Fibroblast of skin of scalp (primary cell): Measurements from ENCODE around the gene NOTO.
A peak's percentile ranks its signal among the peaks of the same experiment; 100 is the strongest.

Source experiments
- DNase-seq: peaks from one replicate; pipeline ENCODE4 v3.0.0-alpha.2; 2013

NOTO gene

DNA sequence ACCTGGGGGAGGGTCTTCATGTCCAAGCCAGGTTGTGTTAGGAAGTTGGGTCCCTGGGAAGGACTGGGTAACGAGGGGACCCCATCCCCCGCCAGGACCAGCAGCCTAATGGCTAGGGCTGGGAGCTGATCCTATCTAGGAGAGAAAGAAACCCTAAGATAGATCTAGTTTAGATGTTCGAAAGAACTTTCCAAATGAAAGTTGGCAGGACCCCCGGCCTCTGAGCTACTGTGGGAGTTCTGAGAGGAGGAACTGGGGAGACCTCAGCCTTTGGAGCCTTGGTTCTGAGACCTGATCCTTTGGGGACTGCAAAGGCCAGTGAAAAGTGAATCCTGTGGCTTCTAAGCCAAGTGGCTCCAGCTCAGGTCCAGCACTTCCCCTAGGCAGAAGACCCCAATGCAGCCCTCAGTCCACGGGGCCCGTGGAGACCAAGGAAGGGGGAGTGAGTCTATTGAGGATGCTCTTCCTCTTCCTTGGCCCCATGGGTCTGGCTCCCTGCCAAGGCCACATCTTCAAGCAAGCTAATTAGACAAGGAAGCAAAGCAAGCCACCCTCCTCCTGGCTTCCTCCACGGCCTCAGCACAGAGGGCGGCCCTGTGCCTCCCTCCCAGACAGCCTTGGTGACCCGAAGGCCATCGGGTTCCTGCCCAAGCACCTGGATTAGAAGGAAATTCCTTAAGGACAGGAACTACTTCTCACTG lies 55.2 kb downstream of the NOTO start:
- no peak for DNase-seq

DNA sequence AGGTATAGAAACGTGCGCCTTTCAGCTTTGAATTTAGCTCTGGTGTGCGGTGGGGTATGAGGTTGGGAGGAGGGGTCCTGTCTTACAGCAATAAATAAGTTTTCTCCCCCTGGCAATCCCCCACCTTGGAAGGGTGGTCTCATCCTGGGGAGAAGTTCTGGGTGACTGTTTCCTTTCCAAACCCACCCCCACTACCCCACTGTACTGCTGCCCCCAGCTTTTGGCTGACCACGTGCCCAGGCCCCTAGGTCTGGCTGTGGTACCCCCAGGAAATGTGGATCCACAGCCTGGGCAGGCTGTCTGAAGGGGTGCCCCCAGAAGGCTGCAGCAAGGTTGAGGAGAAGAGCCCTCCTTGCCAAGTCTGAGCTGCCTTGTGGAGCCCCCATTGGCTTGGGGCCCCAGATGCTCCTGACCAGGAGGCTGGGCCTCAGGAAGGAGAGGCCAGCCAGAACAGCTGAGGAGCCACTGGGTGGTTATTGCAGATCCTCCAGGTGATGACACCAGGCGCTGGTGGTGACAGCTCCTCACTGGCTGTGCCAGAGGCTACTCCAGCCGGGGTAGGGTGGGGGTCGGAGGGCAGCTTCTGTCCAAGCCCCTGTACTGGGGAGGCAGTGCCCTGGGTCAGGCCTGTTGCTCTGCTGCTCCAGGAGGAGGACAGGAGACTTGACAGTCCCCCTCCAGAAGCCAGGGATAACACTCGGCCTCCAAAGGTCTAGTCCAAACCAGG lies 56.0 kb downstream of the NOTO start:
- no peak for DNase-seq

DNA sequence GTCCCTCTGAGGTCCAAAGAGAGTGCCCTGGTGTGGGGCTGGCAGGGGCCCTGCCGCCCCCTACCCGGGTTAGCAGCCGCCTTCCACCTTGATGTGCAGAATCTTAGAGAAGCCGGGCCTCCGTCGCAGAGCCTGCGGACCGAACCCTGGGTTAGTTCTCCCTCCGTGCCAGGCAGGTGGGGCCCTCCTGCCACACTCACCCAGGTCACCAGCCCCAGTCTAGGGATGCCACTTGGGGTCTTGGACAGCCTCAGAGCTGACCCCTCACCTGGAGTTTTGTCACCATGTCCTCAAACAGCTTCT lies 56.5 kb downstream of the NOTO start:
- DNase-seq: no peak

DNA sequence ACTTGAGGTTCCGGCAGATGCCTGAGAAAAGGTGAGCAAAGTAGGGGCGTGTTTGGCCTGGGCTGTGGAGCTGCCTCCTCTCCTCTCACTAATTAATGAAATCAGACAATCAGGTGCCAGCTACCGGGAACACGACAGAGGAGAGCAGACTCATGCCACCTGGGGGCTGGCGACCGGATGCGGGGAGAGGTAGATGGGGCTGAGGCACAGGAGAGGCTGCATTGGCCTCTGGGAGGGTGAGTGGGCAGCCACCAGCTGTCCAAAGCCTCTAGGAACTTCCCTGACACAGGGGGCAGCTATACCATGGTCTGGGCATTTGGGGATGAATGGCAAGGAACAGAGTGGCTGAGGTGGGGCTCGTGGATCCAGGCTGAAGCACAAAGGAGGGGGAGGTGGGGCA lies 56.9 kb downstream of the NOTO start:
- DNase-seq: no peak

DNA sequence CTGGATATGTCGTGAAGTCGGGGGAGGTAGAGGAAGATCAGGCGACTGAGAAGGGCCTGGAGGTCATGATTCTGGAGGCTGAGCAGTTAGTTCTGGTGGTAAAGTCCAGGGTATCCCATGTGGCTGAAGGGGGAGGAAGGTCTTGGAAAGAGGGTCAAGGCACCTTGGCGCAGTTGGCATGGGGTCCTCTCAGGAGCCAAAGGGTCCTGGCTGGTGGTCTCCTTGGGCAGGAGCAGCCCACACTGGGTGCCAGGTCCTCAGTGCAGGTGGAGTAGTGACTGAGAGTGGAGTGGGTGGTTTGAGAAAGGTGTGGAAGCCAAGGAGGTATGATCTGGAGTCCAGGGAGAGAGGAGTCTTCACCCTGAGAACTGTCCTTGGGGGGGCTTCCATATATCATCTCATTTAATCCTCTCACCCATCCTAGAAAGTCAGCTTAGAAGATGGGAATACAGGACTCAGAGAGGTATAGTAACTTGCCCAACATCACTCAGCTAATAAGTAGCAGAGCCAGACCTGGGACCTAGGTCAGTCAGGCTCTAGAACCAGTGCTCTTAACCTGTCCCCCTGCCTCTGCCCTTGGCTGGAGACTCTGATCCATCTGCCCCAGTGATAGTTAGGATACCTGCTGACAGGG lies 57.4 kb downstream of the NOTO start:
- DNase-seq: no peak

DNA sequence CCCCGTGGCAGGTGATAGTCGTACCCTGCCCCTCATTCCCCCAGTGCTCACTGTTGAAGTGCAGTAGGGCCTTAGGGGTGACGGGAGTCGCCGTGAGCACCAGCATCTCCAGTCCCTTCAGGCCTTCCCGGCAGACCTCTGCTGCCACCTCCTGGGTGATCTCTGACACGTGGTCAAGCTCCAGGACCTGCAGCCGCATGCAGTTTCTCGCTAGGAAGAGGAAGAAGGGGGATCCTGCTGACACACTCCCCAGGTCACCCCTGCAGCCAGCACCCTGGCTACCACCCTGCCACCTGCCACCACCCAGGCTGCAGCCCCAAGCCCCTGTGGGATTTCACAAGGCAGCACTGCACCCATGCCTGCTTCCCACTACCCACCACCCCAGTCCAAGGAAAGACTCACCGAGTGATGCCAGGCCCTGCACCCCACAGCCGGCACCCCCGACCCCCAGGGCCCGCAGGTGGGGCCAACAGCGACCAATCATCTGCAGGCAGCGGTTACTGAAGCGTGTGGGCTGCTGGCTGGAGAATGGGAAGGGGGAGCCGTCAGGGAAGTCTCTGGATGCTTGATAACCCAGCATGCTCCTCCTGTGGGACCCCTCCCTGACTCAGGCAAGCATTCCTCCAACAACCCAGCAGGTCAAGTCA lies 58.1 kb downstream of the NOTO start:
- DNase-seq: peak; percentile 32
